CD14-positive monocyte (primary cell): Measurements from ENCODE around the gene RPL38. TPM values are rescaled to one million over a fixed set of nuclear protein-coding genes. Genes with fewer than 3 reads are reported as not detected.

Experiments
- DNase-seq, 3 donors: peaks; one replicate each; pipeline ENCODE4 v3.0.0-alpha.2; 2011 to 2022
- H2AFZ ChIP-seq: 2 replicates; pipeline ENCODE4 v1.6.0; 2012; ENCODE audit warnings: mild to moderate bottlenecking, low read depth, low read length, inconsistent platforms; ENCODE audit not compliant: insufficient read depth, poor library complexity, severe bottlenecking
- H3K27ac ChIP-seq, 2 donors: 1 replicate in 1 of 2; 2 replicates in 1 of 2; pipeline ENCODE4 v1.5.1; 2012 to 2013; ENCODE audit warnings: low read length in 2 of 2, control low read depth in 1 of 2, inconsistent platforms in 1 of 2, low read depth in 1 of 2, mild to moderate bottlenecking in 1 of 2
- H3K27me3 ChIP-seq, 2 donors: one replicate each; pipeline versions ENCODE4 v1.6.0 to v1.6.1; 2011 to 2013; ENCODE audit warnings: low read length in 2 of 2; ENCODE audit not compliant: control insufficient read depth in 2 of 2, insufficient read depth in 2 of 2
- H3K36me3 ChIP-seq, 2 donors: replicated peaks in 1 of 2; 1 replicate in 1 of 2; 2 replicates in 1 of 2; pipeline versions ENCODE4 v1.5.1 to v1.6.1; 2012 to 2013; ENCODE audit warnings: low read length in 2 of 2, control low read depth in 1 of 2, inconsistent platforms in 1 of 2, mild to moderate bottlenecking in 1 of 2; ENCODE audit not compliant: insufficient read depth in 2 of 2, control insufficient read depth in 1 of 2
- H3K4me1 ChIP-seq, 2 donors: 1 replicate in 1 of 2; 2 replicates in 1 of 2; pipeline versions ENCODE4 v1.5.1 to v1.6.1; 2012 to 2013; ENCODE audit warnings: low read length in 2 of 2, control low read depth in 1 of 2, inconsistent platforms in 1 of 2, mild to moderate bottlenecking in 1 of 2, moderate library complexity in 1 of 2; ENCODE audit not compliant: insufficient read depth in 2 of 2, control insufficient read depth in 1 of 2
- H3K4me2 ChIP-seq: replicated peaks from 2 replicates; pipeline ENCODE3; 2012; ENCODE audit warnings: low read length, moderate library complexity, mild to moderate bottlenecking; ENCODE audit not compliant: poor library complexity, severe bottlenecking; ENCODE audit errors: extremely low read depth
- H3K4me3 ChIP-seq, 3 experiments: fragments of 200-600 bp in 1 of 3; sonication (generic) in 1 of 3; replicated peaks in 1 of 3; 1 replicate in 2 of 3; 2 replicates in 1 of 3; pipeline ENCODE4 v1.5.1; 2011 to 2013; ENCODE audit warnings: low read length in 3 of 3, mild to moderate bottlenecking in 3 of 3, control low read depth in 2 of 3, low read depth in 2 of 3, inconsistent platforms in 1 of 3, moderate library complexity in 1 of 3
- H3K79me2 ChIP-seq: 2 replicates; pipeline ENCODE4 v1.6.0; 2012; ENCODE audit warnings: mild to moderate bottlenecking, control low read depth, inconsistent platforms, low read length, moderate library complexity; ENCODE audit not compliant: insufficient read depth
- H3K9ac ChIP-seq: 2 replicates; pipeline ENCODE4 v1.6.0; 2017; ENCODE audit warnings: low read length, mild to moderate bottlenecking; ENCODE audit not compliant: insufficient read depth, poor library complexity, severe bottlenecking
- H3K9me3 ChIP-seq, 2 donors: replicated peaks in 1 of 2; 1 replicate in 1 of 2; 2 replicates in 1 of 2; pipeline versions ENCODE4 v1.5.1 to v1.6.1; 2012 to 2013; ENCODE audit warnings: low read length in 2 of 2, control low read depth in 1 of 2; ENCODE audit not compliant: control insufficient read depth in 1 of 2, insufficient read depth in 1 of 2
- H4K20me1 ChIP-seq: 2 replicates; pipeline ENCODE4 v1.6.0; 2012; ENCODE audit warnings: mild to moderate bottlenecking, low read length, control low read depth, moderate library complexity; ENCODE audit not compliant: insufficient read depth
- H3K27ac Mint-ChIP-seq, 7 donors: one replicate each; pipeline ENCODE4 v1.8.0; 2020; ENCODE audit warnings: mild to moderate bottlenecking in 7 of 7, mixed read lengths in 7 of 7, moderate library complexity in 6 of 7, inconsistent platforms in 2 of 7
- H3K27me3 Mint-ChIP-seq, 3 donors: one replicate each; pipeline ENCODE4 v1.8.0; 2021 to 2022; ENCODE audit warnings: low read depth in 3 of 3, mild to moderate bottlenecking in 3 of 3, mixed read lengths in 3 of 3, moderate library complexity in 3 of 3, inconsistent platforms in 1 of 3
- H3K36me3 Mint-ChIP-seq, 2 donors: one replicate each; pipeline ENCODE4 v1.8.0; 2020; ENCODE audit warnings: mixed read lengths in 2 of 2, inconsistent platforms in 1 of 2, mild to moderate bottlenecking in 1 of 2
- H3K4me1 Mint-ChIP-seq: one replicate; pipeline ENCODE4 v1.8.0; 2020; ENCODE audit warnings: mild to moderate bottlenecking, mixed read lengths
- H3K4me3 Mint-ChIP-seq, 2 donors: one replicate each; pipeline ENCODE4 v1.8.0; 2020; ENCODE audit warnings: mild to moderate bottlenecking in 2 of 2, mixed read lengths in 2 of 2, moderate library complexity in 1 of 2
- H3K9me3 Mint-ChIP-seq, 7 donors: one replicate each; pipeline ENCODE4 v1.8.0; 2020 to 2022; ENCODE audit warnings: mixed read lengths in 7 of 7, mild to moderate bottlenecking in 6 of 7, moderate library complexity in 6 of 7, inconsistent platforms in 2 of 7
- WGBS: methylation state at CpG from one replicate; pipeline ENCODE4 v1.1.5; 2013; ENCODE audit warnings: missing lambda C conversion rate; ENCODE audit not compliant: insufficient coverage; 5-methylcytosine and 5-hydroxymethylcytosine counted together
- intact Hi-C, 2 donors: fragments of 100-400 bp; cut with micrococcal nuclease; formaldehyde crosslinking; loops; one replicate each; pipeline versions ENCODE4 v1.15.0 to v1.15.1; 2023
- polyA plus RNA-seq, 3 donors: library from polyadenylated mRNA; depleted of rRNA in 1 of 3; unstranded in 2 of 3; stranded (reverse) in 1 of 3; fragments of 300-500 nt in 2 of 3; fragments of >200 nt in 1 of 3; fragmentation: Illumina TruSeq in 2 of 3; gene quantifications; 1 replicate in 2 of 3; 2 replicates in 1 of 3; pipeline ENCODE4 v1.2.3, GENCODE V29; 2012 to 2021
- TF ChIP-seq, protein P1 (sequence below): fragments of 200-600 bp; IDR thresholded peaks from one replicate; pipeline ENCODE4 v1.8.0; 2022; ENCODE audit warnings: antibody characterized with exemption, mild to moderate bottlenecking

Gene RPL38
- polyA plus RNA-seq, 3 donors = 379 to 1,070 (median 919) TPM

DNA sequence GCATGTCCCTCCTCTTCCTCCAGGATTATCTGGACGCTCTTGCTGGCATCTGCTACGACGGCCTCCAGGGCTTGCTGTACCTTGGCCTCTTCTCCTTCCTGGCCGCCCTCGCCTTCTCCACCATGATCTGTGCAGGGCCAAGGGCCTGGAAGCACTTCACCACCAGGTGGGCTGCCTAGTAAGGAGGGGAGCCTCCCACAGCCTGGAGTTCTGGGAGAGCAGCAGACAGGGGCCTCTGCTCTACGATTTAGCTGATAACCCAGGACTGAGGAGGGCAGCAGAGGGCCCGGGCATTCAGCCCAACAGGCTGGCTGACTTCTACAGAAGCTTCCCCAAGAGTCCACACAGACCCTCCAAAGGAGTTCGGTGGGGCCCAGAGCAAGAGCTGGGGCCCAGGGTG is 48.7 kb downstream of the RPL38 start:
- H3K4me1 ChIP-seq = no peaks in the 10 kb centered on the region
- TF ChIP-seq, protein P1, sequence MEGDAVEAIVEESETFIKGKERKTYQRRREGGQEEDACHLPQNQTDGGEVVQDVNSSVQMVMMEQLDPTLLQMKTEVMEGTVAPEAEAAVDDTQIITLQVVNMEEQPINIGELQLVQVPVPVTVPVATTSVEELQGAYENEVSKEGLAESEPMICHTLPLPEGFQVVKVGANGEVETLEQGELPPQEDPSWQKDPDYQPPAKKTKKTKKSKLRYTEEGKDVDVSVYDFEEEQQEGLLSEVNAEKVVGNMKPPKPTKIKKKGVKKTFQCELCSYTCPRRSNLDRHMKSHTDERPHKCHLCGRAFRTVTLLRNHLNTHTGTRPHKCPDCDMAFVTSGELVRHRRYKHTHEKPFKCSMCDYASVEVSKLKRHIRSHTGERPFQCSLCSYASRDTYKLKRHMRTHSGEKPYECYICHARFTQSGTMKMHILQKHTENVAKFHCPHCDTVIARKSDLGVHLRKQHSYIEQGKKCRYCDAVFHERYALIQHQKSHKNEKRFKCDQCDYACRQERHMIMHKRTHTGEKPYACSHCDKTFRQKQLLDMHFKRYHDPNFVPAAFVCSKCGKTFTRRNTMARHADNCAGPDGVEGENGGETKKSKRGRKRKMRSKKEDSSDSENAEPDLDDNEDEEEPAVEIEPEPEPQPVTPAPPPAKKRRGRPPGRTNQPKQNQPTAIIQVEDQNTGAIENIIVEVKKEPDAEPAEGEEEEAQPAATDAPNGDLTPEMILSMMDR = no peak
- Mint-ChIP-seq H3K4me1 (no peaks in the 10 kb centered on the region), H3K4me3 (no peak overlapping the region), H3K27ac (no peak overlapping the region), H3K9me3 (no peaks in the 10 kb centered on the region), H3K27me3 (no peaks in the 10 kb centered on the region), H3K36me3 (peaks cover 66 to 87% of the 10 kb centered on the region in 2 donors)
- 75% methylated on average over 5 of the region's 8 CpGs for WGBS
- no peak overlapping the region for H3K4me2 ChIP-seq
- H3K9ac ChIP-seq = no peak overlapping the region
- no peaks in the 10 kb centered on the region for H4K20me1 ChIP-seq
- DNase-seq = no peak
- intact Hi-C loops = no loop called here
- no peak overlapping the region for H3K4me3 ChIP-seq
- H3K27ac ChIP-seq = no peak overlapping the region
- no peaks in the 10 kb centered on the region for H3K9me3 ChIP-seq
- no peak overlapping the region for H2AFZ ChIP-seq
- H3K36me3 ChIP-seq = peaks cover 59 to 96% of the 10 kb centered on the region in 2 donors
- H3K79me2 ChIP-seq = no peaks in the 10 kb centered on the region
- H3K27me3 ChIP-seq = no peaks in the 10 kb centered on the region

DNA sequence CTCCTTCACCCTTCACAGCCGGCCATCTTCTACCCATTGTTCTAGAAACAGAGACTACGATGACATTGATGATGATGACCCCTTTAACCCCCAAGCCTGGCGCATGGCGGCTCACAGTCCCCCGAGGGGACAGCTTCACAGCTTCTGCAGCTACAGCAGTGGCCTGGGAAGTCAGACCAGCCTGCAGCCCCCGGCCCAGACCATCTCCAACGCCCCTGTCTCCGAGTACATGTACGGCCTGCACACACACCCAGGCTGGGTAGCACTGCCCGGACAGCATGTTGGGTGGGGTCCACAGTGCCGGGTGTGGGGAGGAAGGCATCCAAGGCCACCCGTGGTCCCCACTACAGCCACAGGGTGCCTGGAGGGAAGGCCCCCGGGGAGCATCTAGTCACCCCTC is 49.6 kb downstream of the RPL38 start:
- Mint-ChIP-seq H3K4me1 (no peaks in the 10 kb centered on the region), H3K4me3 (no peak overlapping the region), H3K36me3 (peaks cover 67 to 87% of the 10 kb centered on the region in 2 donors), H3K27ac (no peak overlapping the region), H3K9me3 (no peaks in the 10 kb centered on the region), H3K27me3 (no peaks in the 10 kb centered on the region)
- TF ChIP-seq, protein P1 = no peak
- Histone ChIP-seq H3K9ac (no peak overlapping the region), H4K20me1 (no peaks in the 10 kb centered on the region), H3K9me3 (no peaks in the 10 kb centered on the region), H3K27ac (no peak overlapping the region), H3K36me3 (peaks cover 56 to 96% of the 10 kb centered on the region in 2 donors), H2AFZ (no peak overlapping the region), H3K4me3 (no peak overlapping the region), H3K27me3 (no peaks in the 10 kb centered on the region), H3K4me1 (no peaks in the 10 kb centered on the region), H3K79me2 (no peaks in the 10 kb centered on the region), H3K4me2 (no peak overlapping the region)
- whole genome bisulfite sequencing = 99% methylated on average over 10 of the region's 13 CpGs
- intact Hi-C loops = no loop called here
- no peak for DNase-seq
